Erythroblast (primary cell): ENCODE measurements around the gene STX8.
"Not testable (repeated sequence)": the region's sequence is repeated elsewhere in the genome, so short reads cannot be mapped to it uniquely, and the experiment has no call there.

Experiments
- GATA1 ChIP-seq: IDR thresholded peaks from 2 replicates; pipeline ENCODE4 v1.6.1; 2011; ENCODE audit warnings: low read depth, mild to moderate bottlenecking, control low read depth, low read length, moderate library complexity
- POLR2A ChIP-seq: IDR thresholded peaks from 2 replicates; pipeline ENCODE4 v1.6.1; 2011; ENCODE audit warnings: mild to moderate bottlenecking, low read length

- TF ChIP-seq POLR2A, GATA1: not testable (repeated sequence)
Measured at GRCh38 chr17:9355231-9355630, 220.4 kb downstream of the STX8 start.
